ENCODE data around the gene ZC2HC1B. TPM values are rescaled to one million over a fixed set of nuclear protein-coding genes. Genes with fewer than 3 reads are reported as not detected.
"Not testable (repeated sequence)": the region's sequence is repeated elsewhere in the genome, so short reads cannot be mapped to it uniquely, and the experiment has no call there.

The ZC2HC1B gene
- total RNA-seq, 1 experiment from 2014 or later, result not detected

DNA sequence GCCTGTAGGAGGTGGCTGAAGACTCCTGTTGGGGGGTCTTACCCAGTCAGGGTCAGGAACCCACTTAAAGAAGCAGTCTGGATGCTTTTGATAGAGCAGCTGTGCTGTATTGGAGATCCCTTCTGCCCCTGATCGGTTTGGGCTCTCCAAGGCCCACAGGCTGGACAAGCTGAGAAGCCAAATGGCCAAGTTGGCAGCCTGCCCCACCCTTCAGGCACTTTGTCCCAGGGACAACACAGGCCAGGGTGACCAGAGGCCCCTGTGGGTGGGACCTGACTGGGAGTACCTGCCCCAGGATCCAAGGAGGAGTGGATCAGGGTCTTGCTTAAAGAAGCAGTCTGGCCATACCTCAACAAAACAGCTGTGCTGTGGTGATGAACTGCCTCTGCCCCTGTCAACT lies 48.4 kb downstream of the ZC2HC1B start:
- H2AFZ ChIP-seq (ENCODE audit: low read length), result no peak overlapping the region
- Mint-ChIP-seq H3K27me3 (ENCODE audit: low read depth) (no peaks in the 10 kb centered on the region; the same call in none of the 2 replicates), H3K36me3 (ENCODE audit: insufficient read depth in 1 of 3, low read depth in 3 of 3) (peaks cover 4 to 10% (median 8%) of the 10 kb centered on the region in 3 experiments), H3K4me1 (peaks cover 11 to 18% of the 10 kb centered on the region in 2 experiments), H3K27ac (no peak overlapping the region; a peak in 1 of 7 replicates), H3K9me3 (peaks cover 14 to 16% of the 10 kb centered on the region in 2 experiments; a peak in 4 of 5 replicates), H3K4me3 (no peak overlapping the region)
- H4K8ac ChIP-seq (replicated peaks; ENCODE audit: insufficient read length, low read depth, low read length), result no peak overlapping the region
- no peaks in the 10 kb centered on the region for H3K23me2 ChIP-seq (ENCODE audit: insufficient read length, low read depth, low read length, poor library complexity, severe bottlenecking)
- H3K27me3 ChIP-seq (ENCODE audit: insufficient read depth, low read length), result no peaks in the 10 kb centered on the region
- H3K4me2 ChIP-seq (ENCODE audit: insufficient read depth, insufficient read length, low read length), result no peak overlapping the region
- WGBS (ENCODE audit: extremely low coverage, insufficient read length, low lambda C conversion rate), result no CpG with 5 or more reads among the region's 1 CpG
- no peak overlapping the region for H2AK5ac ChIP-seq (ENCODE audit: insufficient read length, low read length)
- H4K91ac ChIP-seq (ENCODE audit: insufficient read length, low read depth, low read length), result no peak overlapping the region
- no peaks in the 10 kb centered on the region for H3K9me3 ChIP-seq (ENCODE audit: control insufficient read depth, low read depth, low read length)
- no peak for TF ChIP-seq CTCF (conservative IDR thresholded peaks at IDR 0.05)
- H3T11ph ChIP-seq (ENCODE audit: low read length), result no peak overlapping the region
- H3K4me1 ChIP-seq (ENCODE audit: insufficient read depth, low read length), result no peaks in the 10 kb centered on the region
- H4K5ac ChIP-seq (ENCODE audit: insufficient read length, low read depth, low read length), result no peak overlapping the region
- H2BK15ac ChIP-seq (ENCODE audit: low read depth, low read length), result no peak overlapping the region
- no peaks in the 10 kb centered on the region for H4K20me1 ChIP-seq (ENCODE audit: control insufficient read depth, insufficient read depth, insufficient read length)
- H3K4ac ChIP-seq (ENCODE audit: low read depth, low read length), result no peak overlapping the region
- H3K14ac ChIP-seq (ENCODE audit: insufficient read depth, low read length), result no peak overlapping the region
- H3K18ac ChIP-seq (ENCODE audit: insufficient read length, low read depth, low read length), result no peak overlapping the region
- no peak overlapping the region for H3K23ac ChIP-seq (ENCODE audit: insufficient read length, low read depth, low read length)
- H2BK5ac ChIP-seq (ENCODE audit: insufficient read length, low read length), result no peak overlapping the region
- no peaks in the 10 kb centered on the region for H3K79me2 ChIP-seq (ENCODE audit: insufficient read depth, low read length)
- no peak overlapping the region for H3K27ac ChIP-seq (ENCODE audit: insufficient read length, low read depth, low read length)
- no peak overlapping the region for H3K56ac ChIP-seq (ENCODE audit: insufficient read length, low read depth, low read length)
- H2BK120ac ChIP-seq (ENCODE audit: low read depth, low read length, poor library complexity, severe bottlenecking), result no peak overlapping the region
- no peak for DNase-seq
- no peaks in the 10 kb centered on the region for H3K79me1 ChIP-seq (ENCODE audit: insufficient read depth, low read depth, low read length, poor library complexity, severe bottlenecking)
- no peak overlapping the region for H3K9ac ChIP-seq (ENCODE audit: extremely low read depth, insufficient read length, low read length)
- H2BK12ac ChIP-seq (ENCODE audit: insufficient read length, low read depth, low read length), result no peak overlapping the region
- H2BK20ac ChIP-seq (ENCODE audit: low read depth, low read length, poor library complexity, severe bottlenecking), result no peak overlapping the region

DNA sequence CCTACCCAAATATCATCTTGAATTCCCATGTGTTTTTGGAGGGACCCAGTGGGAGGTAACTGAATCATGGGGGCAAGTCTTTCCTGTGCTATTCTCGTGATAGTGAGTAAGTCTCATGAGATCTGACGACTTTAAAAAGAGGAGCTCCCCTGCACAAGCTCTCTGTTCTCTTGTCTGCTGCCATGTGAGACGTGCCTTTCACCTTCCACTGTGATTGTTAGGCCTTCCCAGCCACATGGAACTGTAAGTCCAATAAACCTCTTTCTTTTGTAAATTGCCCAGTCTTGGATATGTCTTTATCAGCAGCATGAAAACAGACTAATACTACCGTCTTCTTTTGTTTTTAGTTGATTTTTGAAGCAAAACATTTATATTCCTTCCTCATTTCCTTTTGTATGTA lies 52.8 kb downstream of the ZC2HC1B start:
- H3K4me1 ChIP-seq (ENCODE audit: insufficient read depth, low read length); H3K18ac ChIP-seq (ENCODE audit: insufficient read length, low read depth, low read length); H3K27ac Mint-ChIP-seq; H3K27me3 Mint-ChIP-seq (ENCODE audit: low read depth); H3K4me2 ChIP-seq (ENCODE audit: insufficient read depth, insufficient read length, low read length); H3K9ac ChIP-seq (ENCODE audit: extremely low read depth, insufficient read length, low read length); H4K5ac ChIP-seq (ENCODE audit: insufficient read length, low read depth, low read length); H2AFZ ChIP-seq (ENCODE audit: low read length); H4K91ac ChIP-seq (ENCODE audit: insufficient read length, low read depth, low read length); H3K4ac ChIP-seq (ENCODE audit: low read depth, low read length); H2BK120ac ChIP-seq (ENCODE audit: low read depth, low read length, poor library complexity, severe bottlenecking); H3K27ac ChIP-seq (ENCODE audit: insufficient read length, low read depth, low read length); H4K20me1 ChIP-seq (ENCODE audit: control insufficient read depth, insufficient read depth, insufficient read length); H2BK15ac ChIP-seq (ENCODE audit: low read depth, low read length); H2BK20ac ChIP-seq (ENCODE audit: low read depth, low read length, poor library complexity, severe bottlenecking); H3K79me2 ChIP-seq (ENCODE audit: insufficient read depth, low read length); H3K23ac ChIP-seq (ENCODE audit: insufficient read length, low read depth, low read length); H3K4me3 Mint-ChIP-seq; H3T11ph ChIP-seq (ENCODE audit: low read length); H2BK12ac ChIP-seq (ENCODE audit: insufficient read length, low read depth, low read length); H3K79me1 ChIP-seq (ENCODE audit: insufficient read depth, low read depth, low read length, poor library complexity, severe bottlenecking); H2BK5ac ChIP-seq (ENCODE audit: insufficient read length, low read length); H3K23me2 ChIP-seq (ENCODE audit: insufficient read length, low read depth, low read length, poor library complexity, severe bottlenecking); H3K9me3 ChIP-seq (ENCODE audit: control insufficient read depth, low read depth, low read length); DNase-seq; H3K14ac ChIP-seq (ENCODE audit: insufficient read depth, low read length); H2AK5ac ChIP-seq (ENCODE audit: insufficient read length, low read length); H3K56ac ChIP-seq (ENCODE audit: insufficient read length, low read depth, low read length); H4K8ac ChIP-seq (replicated peaks; ENCODE audit: insufficient read length, low read depth, low read length); H3K27me3 ChIP-seq (ENCODE audit: insufficient read depth, low read length): not testable (repeated sequence)
- WGBS (ENCODE audit: extremely low coverage, insufficient read length, low lambda C conversion rate), result no CpG with 5 or more reads among the region's 4 CpGs
- Mint-ChIP-seq H3K9me3 (peaks cover 17 to 20% of the 10 kb centered on the region in 2 experiments), H3K4me1 (peaks cover 8 to 19% of the 10 kb centered on the region in 2 experiments), H3K36me3 (ENCODE audit: insufficient read depth in 1 of 3, low read depth in 3 of 3) (peaks cover 6 to 20% (median 8%) of the 10 kb centered on the region in 3 experiments)
